ENCODE results near the gene MUL1. TPM values are rescaled to one million over a fixed set of nuclear protein-coding genes. Genes with fewer than 3 reads are reported as not detected.
A peak's percentile ranks its signal among the peaks of the same experiment; 100 is the strongest.

MUL1 gene
- total and polyA plus RNA-seq, 9 of the 15 experiments (the other 6 are each of a cell fraction or from before 2014, with no cell fraction given) = 10.4 to 32.9 (median 19.3) TPM

- peaks cover 44% of the 10 kb centered on the region for H3K36me3 ChIP-seq (ENCODE audit: control insufficient read depth, insufficient read depth, low read length)
- POLR2A ChIA-PET = interaction anchor here (0.6 kb wide), 1 partner anchor 147 kb away, joined by 3 read pairs; no protein-coding TSS in a partner anchor
- TF ChIP-seq PTTG1 (tag; IDR thresholded peaks at IDR 0.05; ENCODE audit: low read depth) (no peak), ZKSCAN3 (CRISPR knock-in tag; IDR thresholded peaks at IDR 0.05) (no peak), U2AF2 (optimal IDR thresholded peaks at IDR 0.05; ENCODE audit: low read depth, low read length) (no peak), SRSF3 (IDR thresholded peaks at IDR 0.05; ENCODE audit: insufficient read depth, low read length) (no peak), MBD1 (CRISPR knock-in tag; IDR thresholded peaks at IDR 0.05) (no peak), ATF7 (IDR thresholded peaks at IDR 0.05) (no peak), POLR2AphosphoS2 (IDR thresholded peaks at IDR 0.05; ENCODE audit: low read length) (no peak), ZC3H4 (CRISPR knock-in tag; IDR thresholded peaks at IDR 0.05; ENCODE audit: borderline replicate concordance) (no peak), POLR2G (IDR thresholded peaks at IDR 0.05; ENCODE audit: low read depth, low read length) (0 out of 2 replicates have a peak, but pooled peaks have one; percentile 3), SMAD3 (CRISPR knock-in tag; conservative IDR thresholded peaks at IDR 0.05) (no peak), POLR2A (conservative IDR thresholded peaks at IDR 0.05) (0 out of 2 replicates have a peak, but pooled peaks have one; percentile 24)
Observed at GRCh38 chr1:20498116-20498515, 9.8 kb downstream of the MUL1 start.

More at GRCh38 chr1:20498116-20498515, 9.8 kb downstream of the MUL1 start:
- no TSS peak for BruUV-seq (replicated peaks)
- H3K9ac ChIP-seq (ENCODE audit: insufficient read depth in 1 of 2, low read depth in 2 of 2, low read length in 2 of 2) = no peak overlapping the region
- ATAC-seq = no peak
- H2AFZ ChIP-seq (ENCODE audit: low read depth, low read length) = no peak overlapping the region
- 83% methylated on average over 7 of the region's 7 CpGs for WGBS (ENCODE audit: insufficient coverage, low coverage, missing lambda C conversion rate)
- H3K79me2 ChIP-seq (ENCODE audit: control insufficient read depth, insufficient read depth, low read length) = no peaks in the 10 kb centered on the region
- H3K27ac ChIP-seq (ENCODE audit: extremely low read depth, low read depth, low read length) = no peak overlapping the region
- peaks cover 4% of the 10 kb centered on the region; the same call in 1 of the 2 replicates for H4K20me1 ChIP-seq (replicated peaks; ENCODE audit: control insufficient read depth, insufficient read depth, low read length)
- H3K4me1 ChIP-seq (replicated peaks in 1 of 2; ENCODE audit: control insufficient read depth in 2 of 2, insufficient read depth in 2 of 2, low read length in 2 of 2) = peaks cover 0 to 3% of the 10 kb centered on the region in 2 experiments; a peak in 2 of 5 replicates
- in situ Hi-C loops (cut with MboI) (loop anchor here (5.0 to 10.0 kb wide), 2 partner anchors 283 to 571 kb away; no protein-coding TSS in a partner anchor), intact Hi-C loops (cut with micrococcal nuclease) (no loop called here)
- H3K4me3 ChIP-seq = no peak overlapping the region
- H3K4me2 ChIP-seq (ENCODE audit: insufficient read depth, low read length) = no peak overlapping the region
- no peaks in the 10 kb centered on the region for H3K9me1 ChIP-seq (ENCODE audit: control insufficient read depth, insufficient read depth, low read length)
- no peak for FAIRE-seq
- DNase-seq (ENCODE audit: extremely low read depth in 1 of 4, low spot score in 3 of 4) = peak in 1 of 4 experiments; percentile 8
- CTCF ChIA-PET (ENCODE audit: low intra/inter-chr PET ratio) = no interaction called here
- peaks cover 0 to under 1% of the 10 kb centered on the region in 2 experiments; a peak in 1 of 5 replicates for H3K27me3 ChIP-seq (ENCODE audit: control insufficient read depth in 2 of 2, insufficient read depth in 2 of 2, low read length in 2 of 2)
- H3K9me3 ChIP-seq (replicated peaks; ENCODE audit: control insufficient read depth, insufficient read depth, low read depth, low read length) = no peaks in the 10 kb centered on the region
